Peyer's patch (tissue), 4 donors: Measurements from ENCODE around the gene TMEM132D.

Experiments used
- POLR2A ChIP-seq, 2 donors: fragments of 450-650 bp; IDR thresholded peaks; one replicate each; pipeline ENCODE4 v1.5.1; 2017; ENCODE audit warnings: antibody characterized with exemption in 2 of 2, mild to moderate bottlenecking in 2 of 2, moderate library complexity in 2 of 2
- TF ChIP-seq, protein P1 (sequence below), 6 experiments: fragments of 450-650 bp in 4 of 6; fragments of 200-600 bp in 2 of 6; sonication (generic) in 1 of 6; IDR thresholded peaks; one replicate each; pipeline ENCODE4 v1.5.1; 2017 to 2019; ENCODE audit warnings: antibody characterized with exemption in 6 of 6, mild to moderate bottlenecking in 3 of 6, moderate library complexity in 1 of 6

- TF ChIP-seq, protein P1, sequence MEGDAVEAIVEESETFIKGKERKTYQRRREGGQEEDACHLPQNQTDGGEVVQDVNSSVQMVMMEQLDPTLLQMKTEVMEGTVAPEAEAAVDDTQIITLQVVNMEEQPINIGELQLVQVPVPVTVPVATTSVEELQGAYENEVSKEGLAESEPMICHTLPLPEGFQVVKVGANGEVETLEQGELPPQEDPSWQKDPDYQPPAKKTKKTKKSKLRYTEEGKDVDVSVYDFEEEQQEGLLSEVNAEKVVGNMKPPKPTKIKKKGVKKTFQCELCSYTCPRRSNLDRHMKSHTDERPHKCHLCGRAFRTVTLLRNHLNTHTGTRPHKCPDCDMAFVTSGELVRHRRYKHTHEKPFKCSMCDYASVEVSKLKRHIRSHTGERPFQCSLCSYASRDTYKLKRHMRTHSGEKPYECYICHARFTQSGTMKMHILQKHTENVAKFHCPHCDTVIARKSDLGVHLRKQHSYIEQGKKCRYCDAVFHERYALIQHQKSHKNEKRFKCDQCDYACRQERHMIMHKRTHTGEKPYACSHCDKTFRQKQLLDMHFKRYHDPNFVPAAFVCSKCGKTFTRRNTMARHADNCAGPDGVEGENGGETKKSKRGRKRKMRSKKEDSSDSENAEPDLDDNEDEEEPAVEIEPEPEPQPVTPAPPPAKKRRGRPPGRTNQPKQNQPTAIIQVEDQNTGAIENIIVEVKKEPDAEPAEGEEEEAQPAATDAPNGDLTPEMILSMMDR (IDR thresholded peaks at IDR 0.05), result no peak
- TF ChIP-seq POLR2A (IDR thresholded peaks at IDR 0.05), result no peak
Measured at GRCh38 chr12:129202109-129202814, 701.6 kb downstream of the TMEM132D start.
